ENCODE results near the gene CD226. TPM values are rescaled to one million over a fixed set of nuclear protein-coding genes. Genes with fewer than 3 reads are reported as not detected.

The CD226 gene
- total RNA-seq, 1 experiment from 2014 or later = 1.2 TPM

GRCh38 chr18:69961718-69962117, 14.0 kb upstream of the CD226 start:
- no peaks in the 10 kb centered on the region for H3K79me2 ChIP-seq (ENCODE audit: insufficient read depth, low read length)
- ATAC-seq = no peak
- POLR2A ChIA-PET = no interaction called here

More at GRCh38 chr18:69961718-69962117, 14.0 kb upstream of the CD226 start:
- no peak overlapping the region for H3K27ac ChIP-seq (ENCODE audit: low read depth, low read length)
- H4K20me1 ChIP-seq (ENCODE audit: insufficient read depth) = no peaks in the 10 kb centered on the region
- TF ChIP-seq SP1 (IDR thresholded peaks at IDR 0.05; ENCODE audit: low read depth) (no peak), ZFX (IDR thresholded peaks at IDR 0.05) (no peak), YY1 (IDR thresholded peaks at IDR 0.05; ENCODE audit: extremely low read depth, insufficient replicate concordance, low read depth, low read length) (no peak), POLR2AphosphoS5 (IDR thresholded peaks at IDR 0.05; ENCODE audit: low read depth, low read length) (no peak), EZH2phosphoT487 (IDR thresholded peaks at IDR 0.05; ENCODE audit: borderline replicate concordance) (no peak), EGR1 (IDR thresholded peaks at IDR 0.05; ENCODE audit: low read depth) (no peak), POLR2A (IDR thresholded peaks at IDR 0.05; ENCODE audit: borderline replicate concordance, extremely low read depth, insufficient read depth, insufficient read length) (no peak), CEBPB (IDR thresholded peaks at IDR 0.05; ENCODE audit: low read depth) (no peak), ZNF274 (IDR thresholded peaks at IDR 0.05; ENCODE audit: low read depth, low read length) (no peak), SRF (IDR thresholded peaks at IDR 0.05; ENCODE audit: low read depth) (no peak), EZH2 (IDR thresholded peaks at IDR 0.05) (no peak), CBX3 (IDR thresholded peaks at IDR 0.05; ENCODE audit: low read depth) (no peak), RAD21 (IDR thresholded peaks at IDR 0.05; ENCODE audit: low read depth) (no peak), ELF1 (IDR thresholded peaks at IDR 0.05; ENCODE audit: borderline replicate concordance, low read depth) (no peak)
- TF ChIP-seq, protein P1, sequence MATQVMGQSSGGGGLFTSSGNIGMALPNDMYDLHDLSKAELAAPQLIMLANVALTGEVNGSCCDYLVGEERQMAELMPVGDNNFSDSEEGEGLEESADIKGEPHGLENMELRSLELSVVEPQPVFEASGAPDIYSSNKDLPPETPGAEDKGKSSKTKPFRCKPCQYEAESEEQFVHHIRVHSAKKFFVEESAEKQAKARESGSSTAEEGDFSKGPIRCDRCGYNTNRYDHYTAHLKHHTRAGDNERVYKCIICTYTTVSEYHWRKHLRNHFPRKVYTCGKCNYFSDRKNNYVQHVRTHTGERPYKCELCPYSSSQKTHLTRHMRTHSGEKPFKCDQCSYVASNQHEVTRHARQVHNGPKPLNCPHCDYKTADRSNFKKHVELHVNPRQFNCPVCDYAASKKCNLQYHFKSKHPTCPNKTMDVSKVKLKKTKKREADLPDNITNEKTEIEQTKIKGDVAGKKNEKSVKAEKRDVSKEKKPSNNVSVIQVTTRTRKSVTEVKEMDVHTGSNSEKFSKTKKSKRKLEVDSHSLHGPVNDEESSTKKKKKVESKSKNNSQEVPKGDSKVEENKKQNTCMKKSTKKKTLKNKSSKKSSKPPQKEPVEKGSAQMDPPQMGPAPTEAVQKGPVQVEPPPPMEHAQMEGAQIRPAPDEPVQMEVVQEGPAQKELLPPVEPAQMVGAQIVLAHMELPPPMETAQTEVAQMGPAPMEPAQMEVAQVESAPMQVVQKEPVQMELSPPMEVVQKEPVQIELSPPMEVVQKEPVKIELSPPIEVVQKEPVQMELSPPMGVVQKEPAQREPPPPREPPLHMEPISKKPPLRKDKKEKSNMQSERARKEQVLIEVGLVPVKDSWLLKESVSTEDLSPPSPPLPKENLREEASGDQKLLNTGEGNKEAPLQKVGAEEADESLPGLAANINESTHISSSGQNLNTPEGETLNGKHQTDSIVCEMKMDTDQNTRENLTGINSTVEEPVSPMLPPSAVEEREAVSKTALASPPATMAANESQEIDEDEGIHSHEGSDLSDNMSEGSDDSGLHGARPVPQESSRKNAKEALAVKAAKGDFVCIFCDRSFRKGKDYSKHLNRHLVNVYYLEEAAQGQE (IDR thresholded peaks at IDR 0.05; ENCODE audit: low read depth) = no peak
- TF ChIP-seq, protein P2, sequence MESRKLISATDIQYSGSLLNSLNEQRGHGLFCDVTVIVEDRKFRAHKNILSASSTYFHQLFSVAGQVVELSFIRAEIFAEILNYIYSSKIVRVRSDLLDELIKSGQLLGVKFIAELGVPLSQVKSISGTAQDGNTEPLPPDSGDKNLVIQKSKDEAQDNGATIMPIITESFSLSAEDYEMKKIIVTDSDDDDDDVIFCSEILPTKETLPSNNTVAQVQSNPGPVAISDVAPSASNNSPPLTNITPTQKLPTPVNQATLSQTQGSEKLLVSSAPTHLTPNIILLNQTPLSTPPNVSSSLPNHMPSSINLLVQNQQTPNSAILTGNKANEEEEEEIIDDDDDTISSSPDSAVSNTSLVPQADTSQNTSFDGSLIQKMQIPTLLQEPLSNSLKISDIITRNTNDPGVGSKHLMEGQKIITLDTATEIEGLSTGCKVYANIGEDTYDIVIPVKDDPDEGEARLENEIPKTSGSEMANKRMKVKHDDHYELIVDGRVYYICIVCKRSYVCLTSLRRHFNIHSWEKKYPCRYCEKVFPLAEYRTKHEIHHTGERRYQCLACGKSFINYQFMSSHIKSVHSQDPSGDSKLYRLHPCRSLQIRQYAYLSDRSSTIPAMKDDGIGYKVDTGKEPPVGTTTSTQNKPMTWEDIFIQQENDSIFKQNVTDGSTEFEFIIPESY (IDR thresholded peaks at IDR 0.05; ENCODE audit: extremely low read depth, insufficient replicate concordance, low read length) = no peak
- TF ChIP-seq, protein P3, sequence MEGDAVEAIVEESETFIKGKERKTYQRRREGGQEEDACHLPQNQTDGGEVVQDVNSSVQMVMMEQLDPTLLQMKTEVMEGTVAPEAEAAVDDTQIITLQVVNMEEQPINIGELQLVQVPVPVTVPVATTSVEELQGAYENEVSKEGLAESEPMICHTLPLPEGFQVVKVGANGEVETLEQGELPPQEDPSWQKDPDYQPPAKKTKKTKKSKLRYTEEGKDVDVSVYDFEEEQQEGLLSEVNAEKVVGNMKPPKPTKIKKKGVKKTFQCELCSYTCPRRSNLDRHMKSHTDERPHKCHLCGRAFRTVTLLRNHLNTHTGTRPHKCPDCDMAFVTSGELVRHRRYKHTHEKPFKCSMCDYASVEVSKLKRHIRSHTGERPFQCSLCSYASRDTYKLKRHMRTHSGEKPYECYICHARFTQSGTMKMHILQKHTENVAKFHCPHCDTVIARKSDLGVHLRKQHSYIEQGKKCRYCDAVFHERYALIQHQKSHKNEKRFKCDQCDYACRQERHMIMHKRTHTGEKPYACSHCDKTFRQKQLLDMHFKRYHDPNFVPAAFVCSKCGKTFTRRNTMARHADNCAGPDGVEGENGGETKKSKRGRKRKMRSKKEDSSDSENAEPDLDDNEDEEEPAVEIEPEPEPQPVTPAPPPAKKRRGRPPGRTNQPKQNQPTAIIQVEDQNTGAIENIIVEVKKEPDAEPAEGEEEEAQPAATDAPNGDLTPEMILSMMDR (IDR thresholded peaks at IDR 0.05 in 2 of 3, conservative IDR thresholded peaks at IDR 0.05 in 1 of 3; ENCODE audit: borderline replicate concordance in 1 of 3, insufficient read depth in 1 of 3, low read depth in 2 of 3, low read length in 2 of 3) = no peak
- intact Hi-C loops (cut with micrococcal nuclease) = no loop called here
- H3K4me1 ChIP-seq (ENCODE audit: control insufficient read depth in 1 of 2, insufficient read depth in 2 of 2, low read length in 2 of 2) = no peaks in the 10 kb centered on the region
- DNase-seq (ENCODE audit: low read depth, low spot score) = no peak
- no peak overlapping the region for H2AFZ ChIP-seq (ENCODE audit: low read depth, low read length, poor library complexity, severe bottlenecking)
- H3K4me2 ChIP-seq (ENCODE audit: low read length) = no peak overlapping the region
- no peaks in the 10 kb centered on the region for H3K9me2 ChIP-seq (ENCODE audit: insufficient read depth)
- no peaks in the 10 kb centered on the region for H3K9me3 ChIP-seq (ENCODE audit: control insufficient read depth in 1 of 2, insufficient read depth in 1 of 2, low read depth in 1 of 2, low read length in 2 of 2)
- H3K27me3 ChIP-seq (ENCODE audit: insufficient read depth, low read length) = no peaks in the 10 kb centered on the region
- CTCF ChIA-PET = no interaction called here
- no peaks in the 10 kb centered on the region for H3K36me3 ChIP-seq (ENCODE audit: control insufficient read depth in 1 of 2, insufficient read depth in 2 of 2, low read length in 2 of 2)
- no peak overlapping the region for H3K9ac ChIP-seq (ENCODE audit: low read length)
- H3K4me3 ChIP-seq (replicated peaks in 1 of 2; ENCODE audit: low read depth in 1 of 2, low read length in 2 of 2) = no peak overlapping the region
- RAD21 ChIA-PET (ENCODE audit: low non-redundant PET in 1 of 2, low total read pairs in 2 of 2, uncharacterized antibody in 2 of 2, unreplicated experiment in 2 of 2) = no interaction called here
- no TSS peak for BruUV-seq (replicated peaks)

All from HCT116 (cell line).